Subcutaneous adipose tissue (tissue), 4 donors: Measurements from ENCODE around the gene LIPC. TPM values are rescaled to one million over a fixed set of nuclear protein-coding genes. Genes with fewer than 3 reads are reported as not detected.

Source experiments
- CTCF ChIP-seq: fragments of 450-650 bp; IDR thresholded peaks from one replicate; pipeline ENCODE4 v1.5.1; 2016; ENCODE audit warnings: low read depth, mild to moderate bottlenecking, control low read depth, antibody characterized with exemption, moderate library complexity
- total RNA-seq, 4 donors: library from RNA; depleted of rRNA; stranded (reverse); fragments of >200 nt; gene quantifications; one replicate each; pipeline ENCODE4 v1.1.0, GENCODE V29; 2016

Gene LIPC
- total RNA-seq, 4 donors from 2014 or later, result 0.44 to 0.51 TPM; not detected in 2

- no peak for TF ChIP-seq CTCF
Observed at GRCh38 chr15:58398071-58398470, 33.7 kb upstream of the LIPC start.

DNA sequence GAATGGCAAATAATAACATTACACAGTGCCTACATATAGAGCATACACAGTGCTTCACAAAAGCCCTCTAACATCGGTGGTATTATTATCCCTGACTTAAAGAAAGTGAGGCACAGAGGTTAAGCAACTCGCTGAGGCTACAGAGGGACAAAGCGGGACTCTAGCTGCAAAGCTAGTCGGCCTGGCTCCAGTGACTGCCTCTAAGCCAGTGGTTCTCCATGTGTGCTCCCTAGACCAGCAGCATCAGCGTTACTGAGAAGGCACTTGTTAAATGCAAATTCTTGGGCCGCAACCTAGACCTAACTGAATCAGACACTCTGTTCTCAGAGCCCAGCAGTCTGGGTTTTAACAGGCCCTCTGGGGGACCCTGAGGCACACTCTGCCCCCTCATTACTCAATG, 33.1 kb upstream of the LIPC start:
- TF ChIP-seq CTCF, result no peak

- TF ChIP-seq CTCF, result no peak
Observed at GRCh38 chr15:58399739-58400138, 32.1 kb upstream of the LIPC start.

GRCh38 chr15:58401276-58401675, 30.5 kb upstream of the LIPC start:
- TF ChIP-seq CTCF, result no peak

DNA sequence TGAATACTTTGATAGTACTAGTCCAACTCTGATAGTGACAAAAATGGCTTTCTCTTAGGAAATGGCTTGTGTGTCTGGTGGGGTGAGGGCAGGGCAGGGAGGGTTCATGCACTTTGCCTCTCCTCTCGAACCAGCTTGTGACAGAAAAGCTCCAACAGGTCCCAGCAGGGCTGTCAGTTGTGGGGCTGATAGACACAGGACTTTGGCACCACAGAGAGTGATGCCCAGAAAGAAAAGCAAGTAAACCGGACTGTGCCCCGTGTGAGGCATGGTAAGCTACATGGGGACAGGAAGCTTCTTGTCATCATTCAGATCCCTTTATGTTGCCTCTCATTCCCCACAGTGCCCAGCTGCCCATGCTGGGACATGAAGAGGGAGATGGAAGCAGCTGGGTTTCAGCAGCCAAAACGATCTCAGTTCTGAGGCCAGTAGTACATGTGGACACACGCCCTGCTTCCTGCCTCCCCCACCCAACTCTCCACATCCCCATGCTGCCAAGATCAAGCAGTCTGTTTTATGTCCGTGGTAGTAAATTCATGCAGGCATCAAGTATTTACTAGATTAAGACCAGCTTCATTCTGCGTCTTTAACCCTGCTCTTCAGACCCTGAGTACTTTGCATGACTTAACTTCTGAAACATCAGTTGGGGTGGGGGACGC, 29.7 kb upstream of the LIPC start:
- no peak for TF ChIP-seq CTCF

DNA sequence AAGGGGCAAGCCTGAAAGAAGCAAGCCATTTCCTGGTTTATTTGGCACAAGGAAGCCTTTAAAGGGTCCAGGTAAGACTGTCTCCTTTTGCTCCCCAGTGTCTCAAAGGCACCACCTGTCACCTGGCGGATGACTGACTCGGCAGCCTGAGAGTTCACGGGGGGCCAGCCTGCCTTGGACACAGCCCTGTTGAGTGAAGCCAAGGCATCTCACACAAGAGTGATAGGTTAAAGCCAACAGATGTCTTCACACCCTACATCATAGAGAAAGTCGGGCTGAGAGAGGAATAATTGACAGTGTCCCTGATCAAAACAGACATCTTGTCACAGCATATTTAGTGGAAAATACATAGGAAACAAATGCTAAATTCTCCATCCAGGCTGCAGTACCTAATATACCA, 28.2 kb upstream of the LIPC start:
- TF ChIP-seq CTCF, result no peak

DNA sequence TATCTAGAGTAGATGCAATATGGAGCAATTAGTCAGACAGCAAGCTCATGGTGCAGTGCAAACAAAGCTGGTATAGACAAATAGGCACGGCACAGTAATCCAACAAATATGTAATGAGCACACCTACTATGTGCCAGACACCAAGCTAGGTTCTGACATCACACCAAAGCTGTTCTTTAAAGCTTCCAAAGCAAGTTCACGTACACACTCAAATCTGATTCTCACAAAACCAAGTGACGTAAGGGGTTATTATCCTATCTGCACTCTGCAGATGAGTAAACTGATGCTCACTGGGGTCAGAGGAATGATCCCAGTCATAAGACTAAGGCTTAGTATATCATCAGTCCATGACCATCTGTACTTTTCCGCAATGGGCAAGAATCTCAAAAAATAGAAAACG, 27.8 kb upstream of the LIPC start:
- no peak for TF ChIP-seq CTCF
